ENCODE measurements around the gene KIF5C. TPM values are rescaled to one million over a fixed set of nuclear protein-coding genes. Genes with fewer than 3 reads are reported as not detected.

Gene KIF5C
- total RNA-seq, 1 donor from 2014 or later, result 6.2 TPM

- H3K27me3 ChIP-seq, result no peaks in the 10 kb centered on the region
- peaks cover 0 to 4% of the 10 kb centered on the region in 2 donors for H3K9me3 ChIP-seq
- no peaks in the 10 kb centered on the region for H3K4me1 ChIP-seq
- TF ChIP-seq CTCF (IDR thresholded peaks at IDR 0.05), result no peak
- H3K36me3 ChIP-seq, result peaks cover 0 to 9% of the 10 kb centered on the region in 2 donors
- no peak overlapping the region for H3K27ac ChIP-seq
- H3K4me3 ChIP-seq, result no peak overlapping the region
- no peak for DNase-seq (ENCODE audit: low spot score in 2 of 2)
- intact Hi-C loops (cut with DNase I), result no loop called here
These were observed 72.3 kb downstream of the KIF5C start for GRCh38 chr2:148947299-148947698.

GRCh38 chr2:148948868-148949267 is 73.8 kb downstream of the KIF5C start:
- no peak overlapping the region for H3K27ac ChIP-seq
- peaks cover 0 to 4% of the 10 kb centered on the region in 2 donors for H3K9me3 ChIP-seq
- no peaks in the 10 kb centered on the region for H3K4me1 ChIP-seq
- no peak for DNase-seq (ENCODE audit: low spot score in 2 of 2)
- peaks cover 0 to 9% of the 10 kb centered on the region in 2 donors for H3K36me3 ChIP-seq
- H3K27me3 ChIP-seq, result no peaks in the 10 kb centered on the region
- no peak for TF ChIP-seq CTCF (IDR thresholded peaks at IDR 0.05)
- intact Hi-C loops (cut with DNase I), result no loop called here
- H3K4me3 ChIP-seq, result no peak overlapping the region

- intact Hi-C loops (cut with DNase I), result no loop called here
- H3K4me1 ChIP-seq, result no peaks in the 10 kb centered on the region
- no peak overlapping the region for H3K27ac ChIP-seq
- no peaks in the 10 kb centered on the region for H3K27me3 ChIP-seq
- DNase-seq (ENCODE audit: low spot score in 2 of 2), result no peak
- no peak for TF ChIP-seq CTCF (IDR thresholded peaks at IDR 0.05)
- H3K36me3 ChIP-seq, result peaks cover 0 to 9% of the 10 kb centered on the region in 2 donors
- no peak overlapping the region for H3K4me3 ChIP-seq
- H3K9me3 ChIP-seq, result peaks cover 0 to 4% of the 10 kb centered on the region in 2 donors
These were observed 74.3 kb downstream of the KIF5C start for GRCh38 chr2:148949348-148949747.

- H3K36me3 ChIP-seq, result peaks cover 0 to 9% of the 10 kb centered on the region in 2 donors
- DNase-seq (ENCODE audit: low spot score in 2 of 2), result no peak
- H3K27ac ChIP-seq, result no peak overlapping the region
- H3K4me1 ChIP-seq, result no peaks in the 10 kb centered on the region
- no peak for TF ChIP-seq CTCF (IDR thresholded peaks at IDR 0.05)
- H3K27me3 ChIP-seq, result no peaks in the 10 kb centered on the region
- intact Hi-C loops (cut with DNase I), result no loop called here
- H3K4me3 ChIP-seq, result no peak overlapping the region
- no peaks in the 10 kb centered on the region for H3K9me3 ChIP-seq
These were observed 77.6 kb downstream of the KIF5C start for GRCh38 chr2:148952621-148953020.

GRCh38 chr2:148953426-148953825 is 78.4 kb downstream of the KIF5C start:
- Histone ChIP-seq H3K4me1 (no peaks in the 10 kb centered on the region), H3K27ac (no peak overlapping the region), H3K27me3 (no peaks in the 10 kb centered on the region), H3K9me3 (no peaks in the 10 kb centered on the region), H3K4me3 (no peak overlapping the region), H3K36me3 (peaks cover 0 to 9% of the 10 kb centered on the region in 2 donors)
- intact Hi-C loops (cut with DNase I), result no loop called here
- no peak for DNase-seq (ENCODE audit: low spot score in 2 of 2)
- TF ChIP-seq CTCF (IDR thresholded peaks at IDR 0.05), result no peak

- intact Hi-C loops (cut with DNase I), result no loop called here
These were observed 79.5 kb downstream of the KIF5C start for GRCh38 chr2:148954536-148954935.

More at GRCh38 chr2:148954536-148954935, 79.5 kb downstream of the KIF5C start:
- H3K36me3 ChIP-seq, result peaks cover 0 to 9% of the 10 kb centered on the region in 2 donors
- H3K27me3 ChIP-seq, result no peaks in the 10 kb centered on the region
- no peak overlapping the region for H3K27ac ChIP-seq
- H3K4me1 ChIP-seq, result no peaks in the 10 kb centered on the region
- no peaks in the 10 kb centered on the region for H3K9me3 ChIP-seq
- H3K4me3 ChIP-seq, result no peak overlapping the region
- no peak for DNase-seq (ENCODE audit: low spot score in 2 of 2)
- no peak for TF ChIP-seq CTCF (IDR thresholded peaks at IDR 0.05)
